ENCODE data around the gene CCDC117.

The CCDC117 gene

GRCh38 chr22:28826921-28827320, 54.4 kb downstream of the CCDC117 start:
- TF ChIP-seq, protein P1, sequence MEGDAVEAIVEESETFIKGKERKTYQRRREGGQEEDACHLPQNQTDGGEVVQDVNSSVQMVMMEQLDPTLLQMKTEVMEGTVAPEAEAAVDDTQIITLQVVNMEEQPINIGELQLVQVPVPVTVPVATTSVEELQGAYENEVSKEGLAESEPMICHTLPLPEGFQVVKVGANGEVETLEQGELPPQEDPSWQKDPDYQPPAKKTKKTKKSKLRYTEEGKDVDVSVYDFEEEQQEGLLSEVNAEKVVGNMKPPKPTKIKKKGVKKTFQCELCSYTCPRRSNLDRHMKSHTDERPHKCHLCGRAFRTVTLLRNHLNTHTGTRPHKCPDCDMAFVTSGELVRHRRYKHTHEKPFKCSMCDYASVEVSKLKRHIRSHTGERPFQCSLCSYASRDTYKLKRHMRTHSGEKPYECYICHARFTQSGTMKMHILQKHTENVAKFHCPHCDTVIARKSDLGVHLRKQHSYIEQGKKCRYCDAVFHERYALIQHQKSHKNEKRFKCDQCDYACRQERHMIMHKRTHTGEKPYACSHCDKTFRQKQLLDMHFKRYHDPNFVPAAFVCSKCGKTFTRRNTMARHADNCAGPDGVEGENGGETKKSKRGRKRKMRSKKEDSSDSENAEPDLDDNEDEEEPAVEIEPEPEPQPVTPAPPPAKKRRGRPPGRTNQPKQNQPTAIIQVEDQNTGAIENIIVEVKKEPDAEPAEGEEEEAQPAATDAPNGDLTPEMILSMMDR (IDR thresholded peaks at IDR 0.05; ENCODE audit: low read depth, low read length, missing control alignments): no peak
- no peak for DNase-seq (ENCODE audit: low read depth)

DNA sequence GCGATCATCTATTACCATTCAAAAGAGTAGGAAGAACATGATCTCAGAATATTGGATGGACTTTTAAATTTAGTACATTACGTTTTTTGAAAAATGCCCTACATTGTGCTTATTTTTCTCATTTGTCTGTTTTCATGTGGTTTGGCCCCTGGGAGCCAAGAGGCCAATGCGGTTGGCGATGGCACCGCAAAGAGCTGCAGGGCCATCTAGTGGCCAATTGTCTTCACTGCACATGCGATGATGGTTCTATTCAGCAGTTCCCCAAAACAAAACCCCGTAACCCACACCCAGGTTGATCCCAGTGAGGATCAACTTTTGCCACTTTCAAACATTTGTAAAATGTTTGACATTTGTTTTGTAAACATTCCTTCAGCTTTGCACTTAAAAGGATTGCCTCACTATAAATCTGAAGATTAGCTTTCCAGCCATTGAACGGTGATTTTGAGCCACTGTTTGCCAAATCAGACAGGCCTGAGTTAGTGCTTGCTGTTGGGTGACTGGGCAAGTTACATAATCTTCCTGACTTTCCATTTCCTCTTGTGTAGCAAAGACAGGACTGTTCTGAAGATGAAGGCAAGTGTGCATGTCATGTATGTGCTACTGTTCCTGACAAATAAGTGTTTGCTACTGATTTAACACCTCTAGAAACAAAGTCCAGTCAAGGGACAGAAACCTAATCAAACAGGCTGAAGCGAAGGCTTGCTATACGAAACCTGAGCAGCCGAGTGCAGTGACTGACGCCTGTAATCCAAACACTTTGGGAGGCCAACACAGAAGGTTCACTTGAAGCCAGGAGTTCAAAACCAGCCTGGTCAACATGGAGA, 57.1 kb downstream of the CCDC117 start:
- TF ChIP-seq, protein P1 (IDR thresholded peaks at IDR 0.05; ENCODE audit: low read depth, low read length, missing control alignments): peak; percentile 98
- no peak overlapping the region for H3K4me3 ChIP-seq (ENCODE audit: low read depth, low read length)
- peak; percentile 50 for DNase-seq (ENCODE audit: low read depth)

More at GRCh38 chr22:28826921-28827320, 54.4 kb downstream of the CCDC117 start:
- H3K4me3 ChIP-seq (ENCODE audit: low read depth, low read length): no peak overlapping the region

DNA sequence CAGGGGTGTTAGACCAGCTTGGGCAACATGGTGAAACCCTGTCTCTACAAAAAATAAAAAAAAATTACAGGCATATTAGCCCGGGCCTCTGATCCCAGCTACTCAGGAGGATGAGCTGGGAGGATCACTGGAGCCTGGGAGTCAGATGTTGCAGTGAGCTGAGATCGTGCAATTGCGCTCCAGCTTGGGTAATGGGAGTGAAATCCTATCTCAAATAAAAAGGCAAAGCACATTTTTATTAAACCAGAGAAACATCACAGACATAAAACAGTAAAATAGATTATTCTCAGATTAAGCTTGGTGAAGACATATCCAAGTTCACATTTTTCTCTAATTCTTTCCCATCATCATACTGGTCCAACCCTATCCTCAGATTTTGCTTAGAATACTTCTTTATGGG, 57.9 kb downstream of the CCDC117 start:
- DNase-seq (ENCODE audit: low read depth): no peak
- H3K4me3 ChIP-seq (ENCODE audit: low read depth, low read length): no peak overlapping the region
- TF ChIP-seq, protein P1 (IDR thresholded peaks at IDR 0.05; ENCODE audit: low read depth, low read length, missing control alignments): no peak

- no peak for DNase-seq (ENCODE audit: low read depth)
- no peak overlapping the region for H3K4me3 ChIP-seq (ENCODE audit: low read depth, low read length)
- TF ChIP-seq, protein P1 (IDR thresholded peaks at IDR 0.05; ENCODE audit: low read depth, low read length, missing control alignments): no peak
Measured at GRCh38 chr22:28831140-28832072, 58.9 kb downstream of the CCDC117 start.

DNA sequence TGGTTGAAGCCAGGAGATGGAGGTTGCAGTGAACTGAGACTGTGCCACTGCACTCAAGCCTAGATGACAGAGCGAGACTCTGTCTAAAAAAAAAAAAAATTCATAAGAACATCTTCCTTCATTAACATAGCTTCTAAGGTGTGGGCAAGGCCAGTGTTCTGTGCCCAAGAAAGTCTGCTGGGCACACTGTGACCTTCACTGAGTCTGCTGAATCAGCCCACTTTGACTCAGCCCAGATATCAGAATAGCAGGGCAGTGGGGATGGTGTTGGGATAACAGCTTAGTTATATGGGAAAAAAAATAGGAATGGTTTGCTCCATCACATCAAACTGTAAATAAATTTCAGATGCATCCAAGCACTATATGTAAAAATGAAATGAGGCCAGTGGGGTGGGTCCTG, 60.2 kb downstream of the CCDC117 start:
- no peak overlapping the region for H3K4me3 ChIP-seq (ENCODE audit: low read depth, low read length)
- TF ChIP-seq, protein P1 (IDR thresholded peaks at IDR 0.05; ENCODE audit: low read depth, low read length, missing control alignments): no peak
- DNase-seq (ENCODE audit: low read depth): no peak

- H3K4me3 ChIP-seq (ENCODE audit: low read depth, low read length): no peak overlapping the region
- no peak for DNase-seq (ENCODE audit: low read depth)
- TF ChIP-seq, protein P1 (IDR thresholded peaks at IDR 0.05; ENCODE audit: low read depth, low read length, missing control alignments): no peak
Measured at GRCh38 chr22:28833276-28833923, 60.9 kb downstream of the CCDC117 start.

Measured in GM12864 (cell line).